Lower leg skin (tissue), 3 donors: ENCODE measurements around the gene RGPD8.

Source experiments
- POLR2A ChIP-seq, 2 donors: fragments of 450-650 bp; IDR thresholded peaks; one replicate each; pipeline ENCODE4 v1.6.1; 2016 to 2017; ENCODE audit warnings: antibody characterized with exemption in 2 of 2, mild to moderate bottlenecking in 1 of 2, moderate library complexity in 1 of 2
- TF ChIP-seq, protein P1 (sequence below), 3 donors: fragments of 450-650 bp; IDR thresholded peaks; one replicate each; pipeline ENCODE4 v1.5.1; 2016; ENCODE audit warnings: antibody characterized with exemption in 3 of 3, mild to moderate bottlenecking in 3 of 3, moderate library complexity in 2 of 3

DNA sequence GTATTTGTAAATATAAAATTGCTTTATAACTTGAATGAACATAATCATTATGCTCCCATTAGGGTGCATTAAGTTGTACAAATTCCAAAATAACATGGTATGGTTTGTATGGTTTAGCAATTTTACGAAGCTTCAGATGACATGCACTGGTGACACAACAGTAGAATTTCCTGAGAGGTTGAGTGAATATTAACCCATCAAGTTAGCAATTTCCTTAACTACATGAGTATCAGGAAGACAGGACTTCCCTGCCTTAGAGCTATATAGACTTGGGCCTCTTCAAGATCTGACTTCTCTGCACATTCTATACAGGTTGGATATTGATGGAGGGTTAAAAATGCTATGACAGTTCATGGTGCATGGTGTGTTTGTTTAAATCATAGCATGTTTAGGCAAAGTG lies 97.8 kb downstream of the RGPD8 start:
- TF ChIP-seq, protein P1, sequence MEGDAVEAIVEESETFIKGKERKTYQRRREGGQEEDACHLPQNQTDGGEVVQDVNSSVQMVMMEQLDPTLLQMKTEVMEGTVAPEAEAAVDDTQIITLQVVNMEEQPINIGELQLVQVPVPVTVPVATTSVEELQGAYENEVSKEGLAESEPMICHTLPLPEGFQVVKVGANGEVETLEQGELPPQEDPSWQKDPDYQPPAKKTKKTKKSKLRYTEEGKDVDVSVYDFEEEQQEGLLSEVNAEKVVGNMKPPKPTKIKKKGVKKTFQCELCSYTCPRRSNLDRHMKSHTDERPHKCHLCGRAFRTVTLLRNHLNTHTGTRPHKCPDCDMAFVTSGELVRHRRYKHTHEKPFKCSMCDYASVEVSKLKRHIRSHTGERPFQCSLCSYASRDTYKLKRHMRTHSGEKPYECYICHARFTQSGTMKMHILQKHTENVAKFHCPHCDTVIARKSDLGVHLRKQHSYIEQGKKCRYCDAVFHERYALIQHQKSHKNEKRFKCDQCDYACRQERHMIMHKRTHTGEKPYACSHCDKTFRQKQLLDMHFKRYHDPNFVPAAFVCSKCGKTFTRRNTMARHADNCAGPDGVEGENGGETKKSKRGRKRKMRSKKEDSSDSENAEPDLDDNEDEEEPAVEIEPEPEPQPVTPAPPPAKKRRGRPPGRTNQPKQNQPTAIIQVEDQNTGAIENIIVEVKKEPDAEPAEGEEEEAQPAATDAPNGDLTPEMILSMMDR (IDR thresholded peaks at IDR 0.05): no peak
- no peak for TF ChIP-seq POLR2A (IDR thresholded peaks at IDR 0.05)
